ENCODE measurements around the gene DLG2.

Gene DLG2

GRCh38 chr11:83574519-83574918, 2052.6 kb downstream of the DLG2 start:
- no peak for DNase-seq (ENCODE audit: low read depth in 3 of 3)

GRCh38 chr11:83572581-83573496, 2054.3 kb downstream of the DLG2 start:
- DNase-seq (ENCODE audit: low read depth in 3 of 3): no peak

- DNase-seq (ENCODE audit: low read depth in 3 of 3): no peak
Observed at GRCh38 chr11:83571302-83571701, 2055.8 kb downstream of the DLG2 start.

- no peak for DNase-seq (ENCODE audit: low read depth in 3 of 3)
Observed at GRCh38 chr11:83569134-83569805, 2057.9 kb downstream of the DLG2 start.

GRCh38 chr11:83568516-83568915, 2058.6 kb downstream of the DLG2 start:
- no peak for DNase-seq (ENCODE audit: low read depth in 3 of 3)

GRCh38 chr11:83566950-83567349, 2060.2 kb downstream of the DLG2 start:
- DNase-seq (ENCODE audit: low read depth in 3 of 3): no peak

- no peak for DNase-seq (ENCODE audit: low read depth in 3 of 3)
Observed at GRCh38 chr11:83564870-83565269, 2062.3 kb downstream of the DLG2 start.

GRCh38 chr11:83558281-83558680, 2068.9 kb downstream of the DLG2 start:
- DNase-seq (ENCODE audit: low read depth in 3 of 3): no peak

- DNase-seq (ENCODE audit: low read depth in 3 of 3): no peak
Observed at GRCh38 chr11:83557653-83558052, 2069.5 kb downstream of the DLG2 start.

- DNase-seq (ENCODE audit: low read depth in 3 of 3): no peak
Observed at GRCh38 chr11:83554876-83555275, 2072.3 kb downstream of the DLG2 start.

GRCh38 chr11:83549984-83550667, 2077.0 kb downstream of the DLG2 start:
- no peak for DNase-seq (ENCODE audit: low read depth in 3 of 3)

- no peak for DNase-seq (ENCODE audit: low read depth in 3 of 3)
Observed at GRCh38 chr11:83546368-83546767, 2080.8 kb downstream of the DLG2 start.

GRCh38 chr11:83545494-83546260, 2081.5 kb downstream of the DLG2 start:
- no peak for DNase-seq (ENCODE audit: low read depth in 3 of 3)

- DNase-seq (ENCODE audit: low read depth in 3 of 3): no peak
Observed at GRCh38 chr11:83544846-83545245, 2082.3 kb downstream of the DLG2 start.

- DNase-seq (ENCODE audit: low read depth in 3 of 3): no peak
Observed at GRCh38 chr11:83543706-83544439, 2083.3 kb downstream of the DLG2 start.

GRCh38 chr11:83542861-83543260, 2084.3 kb downstream of the DLG2 start:
- DNase-seq (ENCODE audit: low read depth in 3 of 3): no peak

- DNase-seq (ENCODE audit: low read depth in 3 of 3): no peak
Observed at GRCh38 chr11:83540728-83541127, 2086.4 kb downstream of the DLG2 start.

GRCh38 chr11:83540112-83540675, 2086.9 kb downstream of the DLG2 start:
- no peak for DNase-seq (ENCODE audit: low read depth in 3 of 3)

GRCh38 chr11:83538286-83538685, 2088.9 kb downstream of the DLG2 start:
- DNase-seq (ENCODE audit: low read depth in 3 of 3): no peak

GRCh38 chr11:83537131-83537610, 2090.0 kb downstream of the DLG2 start:
- no peak for DNase-seq (ENCODE audit: low read depth in 3 of 3)

GRCh38 chr11:83533166-83533565, 2094.0 kb downstream of the DLG2 start:
- no peak for DNase-seq (ENCODE audit: low read depth in 3 of 3)

Measured in stimulated activated CD4-positive, alpha-beta T cell treated with anti-CD3 and anti-CD28 coated beads, TNF-alpha, amount 100 ng/mL, for 24 hours (primary cell).